ENCODE measurements around the gene TPP2. TPM values are rescaled to one million over a fixed set of nuclear protein-coding genes. Genes with fewer than 3 reads are reported as not detected.

Gene TPP2
- polyA plus RNA-seq, 3 donors from 2014 or later = 15.1 to 57.4 (median 37.6) TPM

DNA sequence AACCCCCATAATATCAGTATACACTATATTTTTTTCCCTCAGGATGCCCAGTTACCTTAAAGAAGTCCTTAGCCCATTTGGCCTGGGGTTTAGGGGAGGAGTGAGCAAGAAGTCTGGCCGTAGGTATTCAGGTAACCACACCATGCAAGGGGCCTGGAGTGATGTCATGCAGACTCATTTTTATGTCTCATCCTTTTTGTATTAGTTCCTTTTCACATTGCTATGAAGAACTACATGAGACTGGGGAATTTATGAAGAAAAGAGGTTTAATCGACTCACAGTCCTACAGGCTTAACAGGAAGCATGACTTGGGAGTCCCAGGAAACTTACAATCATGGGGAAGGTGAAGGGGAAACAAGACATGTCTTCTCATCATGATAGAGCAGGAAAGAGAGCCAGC, 12.2 kb downstream of the TPP2 start:
- Mint-ChIP-seq H3K27me3 (ENCODE audit: low read depth in 3 of 3) (peaks cover 2 to 4% (median 2%) of the 10 kb centered on the region in 3 donors), H3K36me3 (peaks cover 7 to 38% (median 23%) of the 10 kb centered on the region in 3 donors), H3K27ac (peak overlapping the region in 5 of 6 donors; percentile 19 to 75 (median 69)), H3K4me3 (no peak overlapping the region), H3K9me3 (no peaks in the 10 kb centered on the region), H3K4me1 (peaks cover 53 to 87% of the 10 kb centered on the region in 2 donors)
- no peak for DNase-seq

DNA sequence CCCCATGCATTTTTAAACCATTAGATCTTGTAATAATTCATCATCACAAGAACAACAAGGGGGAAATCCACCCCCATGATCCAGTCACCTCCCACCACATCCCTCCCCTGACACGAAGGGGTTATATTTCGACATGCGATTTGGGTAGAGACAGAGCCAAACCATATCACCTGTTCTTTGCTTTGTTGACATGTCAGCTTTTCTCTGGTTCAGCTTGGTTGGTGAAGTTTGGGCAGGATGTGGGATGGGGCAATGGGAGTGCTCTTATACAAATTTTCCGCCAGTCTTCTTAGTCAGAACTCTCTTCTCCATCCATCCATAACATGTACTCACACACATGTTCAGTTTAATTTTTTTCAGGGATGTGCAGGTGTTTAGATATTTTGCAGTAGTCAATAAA, 12.9 kb downstream of the TPP2 start:
- peak overlapping the region in 4 of 6 donors; percentile 2 to 62 (median 12) for H3K27ac Mint-ChIP-seq

DNA sequence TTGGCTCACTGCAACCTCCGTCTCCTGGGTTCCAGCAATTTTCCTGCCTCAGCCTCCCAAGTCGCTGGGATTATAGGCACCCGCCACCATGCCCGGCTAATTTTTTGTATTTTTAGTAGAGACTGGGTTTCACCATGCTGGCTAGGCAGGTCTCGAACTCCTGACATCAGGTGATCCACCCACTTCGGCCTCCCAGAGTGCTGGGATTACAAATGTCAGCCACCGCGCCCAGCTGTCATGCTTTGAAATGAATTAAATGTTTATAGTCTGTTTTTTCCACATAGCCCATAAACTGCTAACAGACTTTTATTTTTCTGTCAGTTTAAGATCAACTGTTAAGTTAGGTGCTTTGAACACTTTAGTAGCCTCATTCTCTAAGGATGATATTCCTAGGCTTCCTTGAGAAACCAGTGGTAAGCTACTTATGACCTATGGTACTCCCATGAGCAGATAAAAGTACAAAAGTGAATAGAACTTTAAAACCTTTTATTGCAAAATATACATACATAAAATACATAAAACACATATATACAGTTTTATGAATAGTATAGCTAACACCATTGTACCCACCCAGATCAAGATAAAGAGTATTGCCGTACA, 13.6 kb downstream of the TPP2 start:
- Mint-ChIP-seq H3K9me3 (no peaks in the 10 kb centered on the region), H3K4me1 (peaks cover 42 to 78% of the 10 kb centered on the region in 2 donors), H3K36me3 (peaks cover 7 to 38% (median 21%) of the 10 kb centered on the region in 3 donors), H3K4me3 (no peak overlapping the region), H3K27me3 (ENCODE audit: low read depth in 3 of 3) (peaks cover 2 to 4% (median 2%) of the 10 kb centered on the region in 3 donors), H3K27ac (no peak overlapping the region)
- DNase-seq = no peak

More for the DNA sequence above, 12.9 kb downstream of the TPP2 start:
- H3K36me3 Mint-ChIP-seq = peaks cover 7 to 43% (median 27%) of the 10 kb centered on the region in 3 donors
- H3K9me3 Mint-ChIP-seq = no peaks in the 10 kb centered on the region
- H3K4me1 Mint-ChIP-seq = peaks cover 47 to 85% of the 10 kb centered on the region in 2 donors
- H3K4me3 Mint-ChIP-seq = no peak overlapping the region
- H3K27me3 Mint-ChIP-seq (ENCODE audit: low read depth in 3 of 3) = peaks cover 2 to 4% (median 2%) of the 10 kb centered on the region in 3 donors
- no peak for DNase-seq

DNA sequence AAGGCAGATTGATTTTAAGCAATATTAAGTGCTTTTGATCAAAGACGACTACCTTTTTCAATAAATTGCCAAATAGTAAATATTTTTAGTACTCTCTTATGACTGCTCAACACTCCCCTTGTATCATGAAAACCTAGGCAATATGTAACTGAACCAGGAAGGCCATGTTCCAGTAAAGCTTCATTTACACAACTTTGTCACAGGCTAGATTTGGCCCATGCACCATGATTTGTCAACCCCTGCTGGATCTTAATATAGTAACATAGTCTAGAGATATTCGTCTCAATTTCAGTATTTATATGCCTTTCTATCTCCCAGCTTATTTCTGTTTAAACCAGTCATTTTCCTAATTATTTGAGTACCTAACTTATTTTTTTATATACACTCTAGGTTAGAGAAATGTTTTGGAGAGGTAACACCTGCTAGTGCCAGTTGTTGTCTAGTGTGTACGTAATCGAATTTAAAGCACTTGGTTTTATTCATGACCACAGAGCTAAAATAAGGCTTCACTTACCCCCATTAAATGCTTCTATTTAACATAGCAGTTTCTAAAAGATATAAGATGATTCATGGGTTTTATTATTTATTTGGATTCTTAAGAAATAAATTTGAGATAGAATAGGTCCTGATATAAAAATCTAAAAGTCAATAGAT, 21.0 kb downstream of the TPP2 start:
- Mint-ChIP-seq H3K9me3 (no peaks in the 10 kb centered on the region), H3K27ac (no peak overlapping the region), H3K27me3 (ENCODE audit: low read depth in 3 of 3) (peaks cover 0 to 6% (median 4%) of the 10 kb centered on the region in 3 donors), H3K4me1 (peaks cover 11 to 24% of the 10 kb centered on the region in 2 donors), H3K36me3 (peaks cover 13 to 40% (median 24%) of the 10 kb centered on the region in 3 donors), H3K4me3 (no peak overlapping the region)
- no peak for DNase-seq

DNA sequence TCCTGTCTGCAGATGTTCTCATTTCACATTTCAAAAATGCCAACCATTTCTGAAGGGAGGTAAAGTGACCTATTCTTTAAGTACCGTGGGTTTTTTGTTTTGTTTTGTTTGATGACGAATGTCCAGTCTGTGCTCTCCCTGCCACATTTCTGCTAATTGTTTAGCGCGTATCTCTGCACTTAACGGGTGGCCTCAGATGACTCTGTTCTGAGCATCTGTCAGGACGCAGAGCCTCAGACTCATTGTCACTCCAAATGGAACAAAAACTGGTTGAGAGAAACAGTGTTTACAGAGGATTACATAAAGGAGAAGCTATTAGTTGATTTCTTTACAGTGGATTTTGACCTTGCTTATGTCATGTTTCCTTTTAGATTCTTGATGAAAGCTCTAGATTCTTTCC, 23.7 kb downstream of the TPP2 start:
- peaks cover 0 to 6% (median 4%) of the 10 kb centered on the region in 3 donors for H3K27me3 Mint-ChIP-seq (ENCODE audit: low read depth in 3 of 3)
- H3K36me3 Mint-ChIP-seq = peaks cover 13 to 43% (median 20%) of the 10 kb centered on the region in 3 donors
- H3K4me1 Mint-ChIP-seq = peaks cover 3 to 7% of the 10 kb centered on the region in 2 donors
- no peaks in the 10 kb centered on the region for H3K9me3 Mint-ChIP-seq
- DNase-seq = no peak
- no peak overlapping the region for H3K4me3 Mint-ChIP-seq
- H3K27ac Mint-ChIP-seq = peak overlapping the region in 1 of 6 donors; percentile 49

DNA sequence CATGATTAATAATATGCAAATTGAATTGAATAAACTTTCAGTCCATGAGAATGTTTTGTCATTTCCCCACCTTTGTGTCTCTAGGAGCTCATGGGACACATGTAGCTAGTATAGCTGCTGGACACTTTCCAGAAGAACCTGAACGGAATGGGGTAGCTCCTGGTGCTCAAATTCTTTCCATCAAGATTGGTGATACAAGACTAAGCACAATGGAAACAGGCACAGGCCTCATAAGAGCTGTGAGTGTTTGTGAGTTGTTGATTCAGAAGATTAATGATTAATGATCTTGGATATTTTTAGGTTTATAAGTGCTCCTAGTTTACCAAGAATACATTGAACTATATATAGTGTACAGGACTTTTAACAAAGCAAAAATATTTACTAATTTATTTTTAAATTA, 30.1 kb downstream of the TPP2 start:
- peaks cover 0 to 7% of the 10 kb centered on the region in 2 donors for H3K4me1 Mint-ChIP-seq
- no peak for DNase-seq
- H3K27me3 Mint-ChIP-seq (ENCODE audit: low read depth in 3 of 3) = peaks cover 0 to 2% (median 0%) of the 10 kb centered on the region in 3 donors
- H3K27ac Mint-ChIP-seq = peak overlapping the region in 2 of 6 donors; percentile 12 to 28
- H3K9me3 Mint-ChIP-seq = no peaks in the 10 kb centered on the region
- H3K36me3 Mint-ChIP-seq = peaks cover 17 to 51% (median 26%) of the 10 kb centered on the region in 3 donors
- no peak overlapping the region for H3K4me3 Mint-ChIP-seq

- peaks cover 17 to 51% (median 26%) of the 10 kb centered on the region in 3 donors for H3K36me3 Mint-ChIP-seq
- H3K27ac Mint-ChIP-seq = peak overlapping the region in 2 of 6 donors; percentile 12 to 39
- peaks cover 0 to 2% (median 0%) of the 10 kb centered on the region in 3 donors for H3K27me3 Mint-ChIP-seq (ENCODE audit: low read depth in 3 of 3)
- H3K4me3 Mint-ChIP-seq = no peak overlapping the region
- DNase-seq = no peak
- no peaks in the 10 kb centered on the region for H3K9me3 Mint-ChIP-seq
- peaks cover 0 to 7% of the 10 kb centered on the region in 2 donors for H3K4me1 Mint-ChIP-seq
Observed at GRCh38 chr13:102628559-102628958, 31.8 kb downstream of the TPP2 start.

DNA sequence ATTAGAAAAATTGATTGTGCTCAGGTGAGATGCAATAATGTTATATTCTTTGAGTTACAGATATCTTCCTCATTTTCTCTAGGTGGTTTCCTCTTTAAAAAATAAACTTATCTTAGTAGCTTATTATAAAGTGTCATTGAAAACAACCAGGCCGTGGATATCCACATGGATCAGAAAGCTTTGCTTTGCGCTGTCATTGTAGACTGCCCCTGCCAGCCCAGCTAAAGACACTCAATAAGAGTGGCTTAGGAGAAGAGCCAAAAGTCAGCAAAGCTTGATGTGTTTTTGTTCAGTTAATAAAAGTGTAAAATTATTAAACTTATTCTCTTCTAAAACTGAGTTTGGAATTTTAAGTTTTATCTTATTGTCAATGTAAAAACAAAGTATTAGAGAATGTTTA, 34.4 kb downstream of the TPP2 start:
- Mint-ChIP-seq H3K36me3 (peaks cover 22 to 64% (median 33%) of the 10 kb centered on the region in 3 donors), H3K4me3 (no peak overlapping the region), H3K4me1 (peaks cover 0 to under 1% of the 10 kb centered on the region in 2 donors), H3K9me3 (no peaks in the 10 kb centered on the region), H3K27me3 (ENCODE audit: low read depth in 3 of 3) (peaks cover 0 to 2% (median 0%) of the 10 kb centered on the region in 3 donors), H3K27ac (no peak overlapping the region)
- DNase-seq = no peak

- Mint-ChIP-seq H3K4me3 (no peak overlapping the region), H3K36me3 (peaks cover 35 to 62% (median 36%) of the 10 kb centered on the region in 3 donors), H3K27ac (peak overlapping the region in 5 of 6 donors; percentile 5 to 54 (median 47)), H3K27me3 (ENCODE audit: low read depth in 3 of 3) (no peaks in the 10 kb centered on the region), H3K9me3 (no peaks in the 10 kb centered on the region), H3K4me1 (peaks cover 0 to 6% of the 10 kb centered on the region in 2 donors)
- no peak for DNase-seq
Observed at GRCh38 chr13:102638741-102639140, 42.0 kb downstream of the TPP2 start.

- Mint-ChIP-seq H3K27ac (no peak overlapping the region), H3K36me3 (peaks cover 31 to 47% (median 39%) of the 10 kb centered on the region in 3 donors), H3K27me3 (ENCODE audit: low read depth in 3 of 3) (no peaks in the 10 kb centered on the region), H3K4me3 (no peak overlapping the region), H3K4me1 (peaks cover 0 to 5% of the 10 kb centered on the region in 2 donors), H3K9me3 (no peaks in the 10 kb centered on the region)
- no peak for DNase-seq
Observed at GRCh38 chr13:102642029-102642428, 45.2 kb downstream of the TPP2 start.

DNA sequence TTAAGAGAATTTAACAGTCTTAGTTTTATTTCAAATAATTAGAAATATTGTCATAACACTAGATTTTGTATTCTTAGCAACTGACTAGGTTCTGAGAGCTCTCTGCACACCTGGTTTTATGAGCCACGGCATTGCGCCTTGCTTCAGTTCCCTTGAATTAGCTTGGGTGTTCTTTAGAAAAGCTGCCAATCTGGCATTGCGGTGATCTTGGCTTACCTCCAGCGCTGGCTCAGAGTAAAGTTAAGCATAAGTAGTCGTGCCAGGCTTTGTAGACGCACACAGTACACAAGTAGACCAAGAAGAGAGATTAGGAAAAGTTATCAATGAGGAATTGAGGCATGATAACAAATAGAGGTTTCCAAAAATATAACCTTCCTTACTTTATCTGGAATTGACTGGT, 45.7 kb downstream of the TPP2 start:
- Mint-ChIP-seq H3K9me3 (no peaks in the 10 kb centered on the region), H3K4me1 (peaks cover 0 to under 1% of the 10 kb centered on the region in 2 donors), H3K27ac (no peak overlapping the region), H3K27me3 (ENCODE audit: low read depth in 3 of 3) (no peaks in the 10 kb centered on the region), H3K4me3 (no peak overlapping the region), H3K36me3 (peaks cover 27 to 44% (median 34%) of the 10 kb centered on the region in 3 donors)
- DNase-seq = no peak

GRCh38 chr13:102643656-102644055, 46.9 kb downstream of the TPP2 start:
- Mint-ChIP-seq H3K9me3 (no peaks in the 10 kb centered on the region), H3K4me1 (peaks cover 0 to 3% of the 10 kb centered on the region in 2 donors), H3K36me3 (peaks cover 25 to 36% (median 26%) of the 10 kb centered on the region in 3 donors), H3K27ac (peak overlapping the region in 3 of 6 donors; percentile 7 to 55 (median 42)), H3K4me3 (no peak overlapping the region), H3K27me3 (ENCODE audit: low read depth in 3 of 3) (no peaks in the 10 kb centered on the region)
- no peak for DNase-seq

- H3K9me3 Mint-ChIP-seq = no peaks in the 10 kb centered on the region
- H3K4me1 Mint-ChIP-seq = peaks cover 10 to 12% of the 10 kb centered on the region in 2 donors
- H3K27me3 Mint-ChIP-seq (ENCODE audit: low read depth in 3 of 3) = no peaks in the 10 kb centered on the region
- H3K27ac Mint-ChIP-seq = peak overlapping the region in 1 of 6 donors; percentile 17
- no peak overlapping the region for H3K4me3 Mint-ChIP-seq
- DNase-seq = no peak
- H3K36me3 Mint-ChIP-seq = peaks cover 20 to 40% (median 23%) of the 10 kb centered on the region in 3 donors
Observed at GRCh38 chr13:102645701-102646100, 48.9 kb downstream of the TPP2 start.

DNA sequence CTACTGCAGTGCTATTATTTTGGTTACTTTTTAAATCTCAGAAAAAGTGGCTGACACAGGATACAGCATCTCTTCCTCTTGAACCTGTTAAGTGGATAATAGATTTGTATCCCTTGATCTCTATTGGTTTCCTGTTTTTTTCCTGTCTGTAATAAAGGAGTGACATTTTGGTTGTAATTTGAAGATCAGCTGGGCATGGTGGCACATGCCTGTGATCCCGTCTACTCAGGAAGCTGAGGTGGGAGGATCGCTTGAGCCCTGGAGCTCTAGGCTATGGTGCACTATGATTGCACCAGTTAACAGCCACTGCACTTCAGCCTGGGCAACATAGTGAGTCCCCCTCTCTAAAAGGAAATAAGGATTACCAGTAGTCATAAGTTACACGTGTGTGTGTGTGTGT, 51.3 kb downstream of the TPP2 start:
- Mint-ChIP-seq H3K27ac (peak overlapping the region in 3 of 6 donors; percentile 44 to 76 (median 72)), H3K27me3 (ENCODE audit: low read depth in 3 of 3) (no peaks in the 10 kb centered on the region)

More for the DNA sequence above, 51.3 kb downstream of the TPP2 start:
- H3K4me3 Mint-ChIP-seq = no peak overlapping the region
- DNase-seq = no peak
- H3K9me3 Mint-ChIP-seq = no peaks in the 10 kb centered on the region
- H3K4me1 Mint-ChIP-seq = peaks cover 17 to 22% of the 10 kb centered on the region in 2 donors
- peaks cover 11 to 45% (median 19%) of the 10 kb centered on the region in 3 donors for H3K36me3 Mint-ChIP-seq

Measured in immature natural killer cell (primary cell).